ENCODE data around the gene MAPKAP1. TPM values are rescaled to one million over a fixed set of nuclear protein-coding genes. Genes with fewer than 3 reads are reported as not detected.

Gene MAPKAP1
- total RNA-seq, 2 donors from 2014 or later, result 75.3 to 91.6 TPM

DNA sequence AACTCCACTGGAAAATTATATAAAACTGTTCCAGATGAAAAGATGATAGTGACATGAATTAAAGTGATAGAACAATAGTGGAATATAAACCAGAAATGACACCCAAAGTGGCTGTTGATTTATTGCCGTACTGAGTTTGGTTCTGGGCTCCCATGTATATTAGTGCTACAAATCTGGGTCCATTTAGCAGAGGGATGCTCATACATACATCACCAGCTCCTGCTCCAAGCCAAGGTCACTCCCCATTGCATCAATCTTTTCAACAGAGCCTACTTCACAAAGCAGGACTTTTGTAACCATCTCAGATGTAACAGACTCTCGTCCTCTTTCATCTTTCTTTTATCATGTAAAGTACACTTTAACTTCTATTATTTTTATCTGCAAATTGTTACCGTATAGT is 236.8 kb downstream of the MAPKAP1 start:
- H3K4me1 ChIP-seq (ENCODE audit: control insufficient read depth, insufficient read depth, low read length), result peaks cover 12% of the 10 kb centered on the region

DNA sequence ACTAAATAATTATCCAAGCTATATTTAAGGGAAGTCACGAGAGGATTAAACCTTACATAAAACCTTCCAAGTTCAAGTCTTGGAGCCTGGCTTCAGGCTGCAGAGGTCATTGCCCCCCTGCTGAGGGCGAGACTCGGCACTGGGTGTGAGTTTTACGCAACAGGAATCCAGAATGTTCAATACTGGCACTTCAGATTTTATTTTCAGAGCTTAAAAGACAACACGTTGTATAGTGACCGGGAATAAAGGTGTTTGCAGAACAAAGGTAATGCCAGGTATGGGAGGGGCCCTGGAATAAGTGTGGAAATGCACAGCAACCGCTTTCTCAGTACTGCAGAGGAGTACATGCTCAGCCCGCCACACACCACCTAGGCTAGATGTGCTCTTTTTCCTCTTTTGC is 238.4 kb downstream of the MAPKAP1 start:
- TF ChIP-seq, protein P1, sequence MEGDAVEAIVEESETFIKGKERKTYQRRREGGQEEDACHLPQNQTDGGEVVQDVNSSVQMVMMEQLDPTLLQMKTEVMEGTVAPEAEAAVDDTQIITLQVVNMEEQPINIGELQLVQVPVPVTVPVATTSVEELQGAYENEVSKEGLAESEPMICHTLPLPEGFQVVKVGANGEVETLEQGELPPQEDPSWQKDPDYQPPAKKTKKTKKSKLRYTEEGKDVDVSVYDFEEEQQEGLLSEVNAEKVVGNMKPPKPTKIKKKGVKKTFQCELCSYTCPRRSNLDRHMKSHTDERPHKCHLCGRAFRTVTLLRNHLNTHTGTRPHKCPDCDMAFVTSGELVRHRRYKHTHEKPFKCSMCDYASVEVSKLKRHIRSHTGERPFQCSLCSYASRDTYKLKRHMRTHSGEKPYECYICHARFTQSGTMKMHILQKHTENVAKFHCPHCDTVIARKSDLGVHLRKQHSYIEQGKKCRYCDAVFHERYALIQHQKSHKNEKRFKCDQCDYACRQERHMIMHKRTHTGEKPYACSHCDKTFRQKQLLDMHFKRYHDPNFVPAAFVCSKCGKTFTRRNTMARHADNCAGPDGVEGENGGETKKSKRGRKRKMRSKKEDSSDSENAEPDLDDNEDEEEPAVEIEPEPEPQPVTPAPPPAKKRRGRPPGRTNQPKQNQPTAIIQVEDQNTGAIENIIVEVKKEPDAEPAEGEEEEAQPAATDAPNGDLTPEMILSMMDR (conservative IDR thresholded peaks at IDR 0.05), result no peak
- H3K27ac Mint-ChIP-seq, result no peak overlapping the region
- Histone ChIP-seq H3K4me3 (ENCODE audit: low read length) (no peak overlapping the region), H3K9me3 (ENCODE audit: control insufficient read depth, low read length) (no peaks in the 10 kb centered on the region), H3K4me1 (ENCODE audit: control insufficient read depth, insufficient read depth, low read length) (peaks cover 9% of the 10 kb centered on the region), H3K27me3 (ENCODE audit: control insufficient read depth, insufficient read depth, low read length, poor library complexity, severe bottlenecking) (no peaks in the 10 kb centered on the region), H3K36me3 (ENCODE audit: control insufficient read depth, insufficient read depth, low read length) (no peaks in the 10 kb centered on the region), H3K27ac (ENCODE audit: low read depth, low read length) (no peak overlapping the region), H3K9ac (ENCODE audit: extremely low read depth, low read length, poor library complexity, severe bottlenecking) (no peak overlapping the region)
- H3K9me3 Mint-ChIP-seq, result no peaks in the 10 kb centered on the region
- no peaks in the 10 kb centered on the region for H3K27me3 Mint-ChIP-seq (ENCODE audit: insufficient read depth)
- no peak overlapping the region for H3K4me3 Mint-ChIP-seq
- H3K4me1 Mint-ChIP-seq, result peaks cover 37% of the 10 kb centered on the region
- WGBS, 2 experiments (ENCODE audit: insufficient coverage in 1 of 2, insufficient read length in 1 of 2), result 95 to 97% methylated on average over 6 to 8 of the region's 8 CpGs
- H3K36me3 Mint-ChIP-seq (ENCODE audit: low read depth), result no peaks in the 10 kb centered on the region
- DNase-seq, result no peak

More for the DNA sequence above, 236.8 kb downstream of the MAPKAP1 start:
- Histone ChIP-seq H3K9ac (ENCODE audit: extremely low read depth, low read length, poor library complexity, severe bottlenecking) (no peak overlapping the region), H3K27ac (ENCODE audit: low read depth, low read length) (no peak overlapping the region), H3K9me3 (ENCODE audit: control insufficient read depth, low read length) (no peaks in the 10 kb centered on the region), H3K36me3 (ENCODE audit: control insufficient read depth, insufficient read depth, low read length) (no peaks in the 10 kb centered on the region), H3K27me3 (ENCODE audit: control insufficient read depth, insufficient read depth, low read length, poor library complexity, severe bottlenecking) (no peaks in the 10 kb centered on the region), H3K4me3 (ENCODE audit: low read length) (no peak overlapping the region)
- Mint-ChIP-seq H3K4me1 (peaks cover 49% of the 10 kb centered on the region), H3K9me3 (no peaks in the 10 kb centered on the region), H3K36me3 (ENCODE audit: low read depth) (no peaks in the 10 kb centered on the region), H3K27ac (no peak overlapping the region), H3K27me3 (ENCODE audit: insufficient read depth) (no peaks in the 10 kb centered on the region), H3K4me3 (no peak overlapping the region)
- no peak for DNase-seq
- 78 to 91% methylated on average over 2 to 3 of the region's 3 CpGs for WGBS, 2 experiments (ENCODE audit: insufficient coverage in 1 of 2, insufficient read length in 1 of 2)
- TF ChIP-seq, protein P1 (conservative IDR thresholded peaks at IDR 0.05), result no peak

DNA sequence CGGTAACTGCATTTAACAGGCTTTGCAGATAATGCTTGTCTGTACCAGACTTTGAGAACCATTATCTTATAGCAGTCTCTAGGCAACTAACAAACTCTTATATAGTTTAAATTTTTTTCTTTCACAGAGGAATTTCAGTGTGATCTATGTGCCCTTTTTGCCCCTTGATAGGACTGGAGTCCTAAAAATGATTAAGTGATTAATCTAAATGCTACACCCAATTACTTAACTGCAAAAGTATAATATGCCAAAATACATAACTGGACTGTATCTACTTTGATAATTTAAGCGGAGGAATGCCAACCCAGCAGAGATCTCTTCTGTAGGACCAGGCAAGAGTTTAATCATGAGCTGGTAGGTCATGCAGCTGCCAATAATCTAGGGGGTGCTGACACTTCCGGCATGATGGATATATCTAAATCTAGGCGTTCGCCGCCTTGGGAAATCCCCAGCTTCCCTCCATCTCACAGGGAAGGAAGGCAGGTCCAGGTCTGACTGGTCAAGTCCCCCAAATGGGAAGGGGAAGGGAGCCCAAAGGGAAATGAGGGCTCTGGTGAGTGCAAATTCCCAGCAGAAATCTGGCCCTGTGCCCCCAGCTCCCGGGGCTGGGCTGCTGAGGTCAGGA is 239.8 kb downstream of the MAPKAP1 start:
- Histone ChIP-seq H3K36me3 (ENCODE audit: control insufficient read depth, insufficient read depth, low read length) (no peaks in the 10 kb centered on the region), H3K9ac (ENCODE audit: extremely low read depth, low read length, poor library complexity, severe bottlenecking) (no peak overlapping the region), H3K27ac (ENCODE audit: low read depth, low read length) (no peak overlapping the region), H3K4me3 (ENCODE audit: low read length) (no peak overlapping the region), H3K27me3 (ENCODE audit: control insufficient read depth, insufficient read depth, low read length, poor library complexity, severe bottlenecking) (no peaks in the 10 kb centered on the region), H3K9me3 (ENCODE audit: control insufficient read depth, low read length) (no peaks in the 10 kb centered on the region), H3K4me1 (ENCODE audit: control insufficient read depth, insufficient read depth, low read length) (peaks cover 1% of the 10 kb centered on the region)
- TF ChIP-seq, protein P1 (conservative IDR thresholded peaks at IDR 0.05), result no peak
- Mint-ChIP-seq H3K27me3 (ENCODE audit: insufficient read depth) (no peaks in the 10 kb centered on the region), H3K4me1 (peaks cover 34% of the 10 kb centered on the region), H3K4me3 (no peak overlapping the region), H3K9me3 (no peaks in the 10 kb centered on the region), H3K36me3 (ENCODE audit: low read depth) (no peaks in the 10 kb centered on the region), H3K27ac (no peak overlapping the region)
- WGBS, 2 experiments (ENCODE audit: insufficient coverage in 1 of 2, insufficient read length in 1 of 2), result 94 to 98% methylated on average over 4 to 7 of the region's 7 CpGs
- no peak for DNase-seq
